Kidney (tissue), 14 donors: ENCODE data around the gene EHMT2. TPM values are rescaled to one million over a fixed set of nuclear protein-coding genes. Genes with fewer than 3 reads are reported as not detected.

ENCODE experiments used
- DNase-seq, 5 donors: peaks; one replicate each; pipeline ENCODE4 v3.0.0-alpha.2; 2013 to 2020
- FAIRE-seq: peaks from 2 replicates; lab custom pipeline; 2012; peaks lifted over from hg19 to GRCh38; lab: Jason Lieb, UNC
- H3K27ac ChIP-seq, 2 donors: one replicate each; pipeline ENCODE4 v1.7.0; 2013; ENCODE audit warnings: low read depth in 2 of 2, low read length in 2 of 2, inconsistent platforms in 1 of 2
- H3K27me3 ChIP-seq: one replicate; pipeline ENCODE4 v1.7.1; 2013; ENCODE audit warnings: low read length, inconsistent platforms; ENCODE audit not compliant: control insufficient read depth, insufficient read depth
- H3K36me3 ChIP-seq, 3 donors: one replicate each; pipeline versions ENCODE4 v1.7.0 to v1.7.1; 2013; ENCODE audit warnings: low read length in 3 of 3, control low read depth in 1 of 3, inconsistent platforms in 1 of 3; ENCODE audit not compliant: insufficient read depth in 3 of 3, control insufficient read depth in 2 of 3
- H3K4me1 ChIP-seq, 3 donors: one replicate each; pipeline versions ENCODE4 v1.7.0 to v1.7.1; 2013; ENCODE audit warnings: low read length in 3 of 3, inconsistent platforms in 1 of 3, low read depth in 1 of 3; ENCODE audit not compliant: control insufficient read depth in 2 of 3, insufficient read depth in 2 of 3
- H3K4me3 ChIP-seq, 3 donors: one replicate each; pipeline versions ENCODE4 v1.7.0 to v1.8.1; 2013; ENCODE audit warnings: low read length in 3 of 3, control low read depth in 1 of 3, inconsistent platforms in 1 of 3
- H3K9ac ChIP-seq, 3 donors: one replicate each; pipeline versions ENCODE4 v1.7.0 to v1.7.1; 2013; ENCODE audit warnings: low read length in 3 of 3, control low read depth in 1 of 3, inconsistent platforms in 1 of 3
- H3K9me3 ChIP-seq, 3 donors: one replicate each; pipeline versions ENCODE4 v1.7.0 to v1.7.1; 2013; ENCODE audit warnings: low read length in 3 of 3, control low read depth in 1 of 3, inconsistent platforms in 1 of 3; ENCODE audit not compliant: control insufficient read depth in 2 of 3, insufficient read depth in 1 of 3
- intact Hi-C: fragments of 100-400 bp; cut with DNase I; formaldehyde crosslinking; loops from one replicate; pipeline ENCODE4 v1.11.1; 2022
- polyA plus RNA-seq: library from polyadenylated mRNA; stranded (reverse); fragments of 350-450 nt; fragmentation: Illumina TruSeq; extraction: RNeasy Lipid Tissue Mini Kit (QIAGEN cat#74804); gene quantifications from one replicate; pipeline ENCODE4 v1.2.3, GENCODE V29; 2014; ENCODE audit warnings: low read depth, low replicate concordance; ENCODE audit not compliant: insufficient read depth
- total RNA-seq: library from RNA; stranded (reverse); fragmentation: NEBNext Ultra II Directional; extraction: Animal tissue kit (Norgen Biotek cat#: 25700); gene quantifications from one replicate; pipeline ENCODE4 v1.2.1, GENCODE V29; 2021
- TF ChIP-seq, protein P1 (sequence below): IDR thresholded peaks from 3 replicates; pipeline ENCODE4 v1.5.1; 2012; ENCODE audit warnings: mild to moderate bottlenecking, moderate library complexity, borderline replicate concordance; ENCODE audit not compliant: insufficient read depth; ENCODE audit errors: extremely low read depth
- donor health status: control.
- donor health status: control.
- donor health status: control.
- donor health status: control.
- donor health status: control.
- donor health status: DM: yes; HTN: yes; CAD: no.
- donor health status: Normal renal cell carcinoma (clear cell type).

Gene EHMT2
- total and polyA plus RNA-seq, 2 donors from 2014 or later = 35.3 to 40.5 TPM

DNA sequence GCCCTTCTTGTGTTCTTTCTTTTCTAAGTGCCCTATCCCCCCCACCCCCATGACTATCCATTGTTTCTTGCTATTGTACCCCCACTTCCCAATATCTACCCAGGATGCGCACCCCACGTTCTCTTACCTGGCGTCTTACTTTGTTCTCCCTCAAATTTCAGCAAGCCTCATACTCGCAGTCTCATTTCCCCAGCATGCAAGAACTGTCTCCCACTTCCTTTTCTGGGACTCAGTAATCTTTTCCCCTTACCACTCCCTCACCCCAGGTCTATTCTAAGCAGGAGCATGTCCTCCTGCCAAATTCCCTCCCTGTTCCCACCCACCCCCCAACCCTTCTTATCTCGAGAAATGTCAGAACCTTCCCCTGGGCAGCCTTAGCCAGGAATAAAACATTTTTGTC is 1.7 kb upstream of the EHMT2 start:
- Histone ChIP-seq H3K36me3 (peaks cover 0 to 2% (median 0%) of the 10 kb centered on the region in 3 donors), H3K27me3 (no peaks in the 10 kb centered on the region), H3K9ac (no peak overlapping the region), H3K4me3 (no peak overlapping the region), H3K4me1 (peaks cover 4 to 19% (median 13%) of the 10 kb centered on the region in 3 donors), H3K9me3 (no peaks in the 10 kb centered on the region), H3K27ac (no peak overlapping the region)
- intact Hi-C loops = no loop called here
- TF ChIP-seq, protein P1, sequence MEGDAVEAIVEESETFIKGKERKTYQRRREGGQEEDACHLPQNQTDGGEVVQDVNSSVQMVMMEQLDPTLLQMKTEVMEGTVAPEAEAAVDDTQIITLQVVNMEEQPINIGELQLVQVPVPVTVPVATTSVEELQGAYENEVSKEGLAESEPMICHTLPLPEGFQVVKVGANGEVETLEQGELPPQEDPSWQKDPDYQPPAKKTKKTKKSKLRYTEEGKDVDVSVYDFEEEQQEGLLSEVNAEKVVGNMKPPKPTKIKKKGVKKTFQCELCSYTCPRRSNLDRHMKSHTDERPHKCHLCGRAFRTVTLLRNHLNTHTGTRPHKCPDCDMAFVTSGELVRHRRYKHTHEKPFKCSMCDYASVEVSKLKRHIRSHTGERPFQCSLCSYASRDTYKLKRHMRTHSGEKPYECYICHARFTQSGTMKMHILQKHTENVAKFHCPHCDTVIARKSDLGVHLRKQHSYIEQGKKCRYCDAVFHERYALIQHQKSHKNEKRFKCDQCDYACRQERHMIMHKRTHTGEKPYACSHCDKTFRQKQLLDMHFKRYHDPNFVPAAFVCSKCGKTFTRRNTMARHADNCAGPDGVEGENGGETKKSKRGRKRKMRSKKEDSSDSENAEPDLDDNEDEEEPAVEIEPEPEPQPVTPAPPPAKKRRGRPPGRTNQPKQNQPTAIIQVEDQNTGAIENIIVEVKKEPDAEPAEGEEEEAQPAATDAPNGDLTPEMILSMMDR = no peak
- FAIRE-seq (no peak), DNase-seq (no peak)

- H3K4me3 ChIP-seq = peak overlapping the region; percentile 92 to 97 (median 94)
- no peaks in the 10 kb centered on the region for H3K27me3 ChIP-seq
- TF ChIP-seq, protein P1 = no peak
- peak overlapping the region; percentile 72 to 77 for H3K27ac ChIP-seq
- H3K9me3 ChIP-seq = no peaks in the 10 kb centered on the region
- DNase-seq (peak in 3 of 5 donors; percentile 65 to 71 (median 70)), FAIRE-seq (no peak)
- peaks cover 4 to 19% (median 13%) of the 10 kb centered on the region in 3 donors for H3K4me1 ChIP-seq
- intact Hi-C loops = no loop called here
- peaks cover 0 to 2% (median under 1%) of the 10 kb centered on the region in 3 donors for H3K36me3 ChIP-seq
- H3K9ac ChIP-seq = peak overlapping the region; percentile 81 to 94 (median 85)
Observed at GRCh38 chr6:31898383-31899011, 999 bp upstream of the EHMT2 start.

GRCh38 chr6:31896856-31897611 is 464 bp downstream of the EHMT2 start:
- Histone ChIP-seq H3K4me1 (peaks cover 4 to 15% (median 5%) of the 10 kb centered on the region in 3 donors), H3K27ac (no peak overlapping the region), H3K27me3 (no peaks in the 10 kb centered on the region), H3K9me3 (no peaks in the 10 kb centered on the region), H3K4me3 (peak overlapping the region in 2 of 3 donors; percentile 28 to 92), H3K36me3 (peaks cover 0 to 10% (median 4%) of the 10 kb centered on the region in 3 donors), H3K9ac (peak overlapping the region in 2 of 3 donors; percentile 6 to 56)
- TF ChIP-seq, protein P1 = no peak
- intact Hi-C loops = no loop called here
- DNase-seq (peak in 3 of 5 donors; percentile 43 to 89 (median 70)), FAIRE-seq (no peak)
